ENCODE results near the gene ABLIM2. TPM values are rescaled to one million over a fixed set of nuclear protein-coding genes. Genes with fewer than 3 reads are reported as not detected.
A peak's percentile ranks its signal among the peaks of the same experiment; 100 is the strongest.

Gene ABLIM2
- total and polyA plus RNA-seq, 2 donors (not counting 1 experiment from before 2014, with no cell fraction given), result 3.3 to 79.0 TPM

- 90% methylated on average over 20 of the region's 20 CpGs for WGBS (ENCODE audit: insufficient coverage)
- no peaks in the 10 kb centered on the region for H3K36me3 ChIP-seq (replicated peaks in 1 of 2; ENCODE audit: control extremely low read depth in 1 of 2, control insufficient read depth in 1 of 2, extremely low read depth in 1 of 2, insufficient read depth in 2 of 2, low read length in 1 of 2)
- ChIA-PET POLR2A (no interaction called here), CTCF (no interaction called here)
- no peak overlapping the region for H3K4me3 Mint-ChIP-seq
- ATAC-seq (ENCODE audit: low read depth), result no peak
- peaks cover 3% of the 10 kb centered on the region for H3K27me3 Mint-ChIP-seq
- no peak overlapping the region for H3K4me2 ChIP-seq (replicated peaks; ENCODE audit: low read depth, low read length, poor library complexity, severe bottlenecking)
- no peak overlapping the region for H2AFZ ChIP-seq (ENCODE audit: insufficient read depth, low read depth, low read length, poor library complexity, severe bottlenecking)
- H3K9ac ChIP-seq (ENCODE audit: low read length), result no peak overlapping the region
- H3K27ac ChIP-seq (ENCODE audit: low read length in 2 of 2), result no peak overlapping the region
- intact Hi-C loops (cut with micrococcal nuclease), result no loop called here
- H4K20me1 ChIP-seq (ENCODE audit: control insufficient read depth, insufficient read depth, low read length, poor library complexity, severe bottlenecking), result no peaks in the 10 kb centered on the region
- DNase-seq, result no peak
- no peak overlapping the region for H3K27ac Mint-ChIP-seq
- H3K4me1 ChIP-seq (ENCODE audit: control insufficient read depth in 2 of 2, insufficient read depth in 2 of 2, low read length in 2 of 2), result no peaks in the 10 kb centered on the region
- no peaks in the 10 kb centered on the region for H3K9me3 Mint-ChIP-seq (ENCODE audit: insufficient read depth)
- no peak overlapping the region for H3K4me3 ChIP-seq (ENCODE audit: control extremely low read depth in 1 of 5, extremely low read depth in 1 of 5, insufficient read depth in 1 of 5, low read depth in 2 of 5, low read length in 4 of 5)
- no peaks in the 10 kb centered on the region for H3K9me3 ChIP-seq (ENCODE audit: control extremely low read depth in 1 of 3, control insufficient read depth in 2 of 3, insufficient read depth in 1 of 3, low read length in 2 of 3)
- H3K27me3 ChIP-seq (replicated peaks in 1 of 4; ENCODE audit: control extremely low read depth in 1 of 4, control insufficient read depth in 3 of 4, insufficient read depth in 4 of 4, low read length in 3 of 4), result no peaks in the 10 kb centered on the region
- TF ChIP-seq, protein P1, sequence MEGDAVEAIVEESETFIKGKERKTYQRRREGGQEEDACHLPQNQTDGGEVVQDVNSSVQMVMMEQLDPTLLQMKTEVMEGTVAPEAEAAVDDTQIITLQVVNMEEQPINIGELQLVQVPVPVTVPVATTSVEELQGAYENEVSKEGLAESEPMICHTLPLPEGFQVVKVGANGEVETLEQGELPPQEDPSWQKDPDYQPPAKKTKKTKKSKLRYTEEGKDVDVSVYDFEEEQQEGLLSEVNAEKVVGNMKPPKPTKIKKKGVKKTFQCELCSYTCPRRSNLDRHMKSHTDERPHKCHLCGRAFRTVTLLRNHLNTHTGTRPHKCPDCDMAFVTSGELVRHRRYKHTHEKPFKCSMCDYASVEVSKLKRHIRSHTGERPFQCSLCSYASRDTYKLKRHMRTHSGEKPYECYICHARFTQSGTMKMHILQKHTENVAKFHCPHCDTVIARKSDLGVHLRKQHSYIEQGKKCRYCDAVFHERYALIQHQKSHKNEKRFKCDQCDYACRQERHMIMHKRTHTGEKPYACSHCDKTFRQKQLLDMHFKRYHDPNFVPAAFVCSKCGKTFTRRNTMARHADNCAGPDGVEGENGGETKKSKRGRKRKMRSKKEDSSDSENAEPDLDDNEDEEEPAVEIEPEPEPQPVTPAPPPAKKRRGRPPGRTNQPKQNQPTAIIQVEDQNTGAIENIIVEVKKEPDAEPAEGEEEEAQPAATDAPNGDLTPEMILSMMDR (IDR thresholded peaks at IDR 0.05), result no peak
- TF ChIP-seq EZH2 (IDR thresholded peaks at IDR 0.05; ENCODE audit: borderline replicate concordance, insufficient read depth, low read depth, low read length, poor library complexity, severe bottlenecking), result no peak
- peaks cover 8% of the 10 kb centered on the region for H3K4me1 Mint-ChIP-seq
- no peaks in the 10 kb centered on the region for H3K79me2 ChIP-seq (ENCODE audit: control insufficient read depth, insufficient read depth, low read length)
Observed at GRCh38 chr4:8125526-8126056, 33.0 kb downstream of the ABLIM2 start.

- H3K27ac ChIP-seq (ENCODE audit: low read length in 2 of 2), result no peak overlapping the region
Observed at GRCh38 chr4:8123870-8124269, 34.7 kb downstream of the ABLIM2 start.

More at GRCh38 chr4:8123870-8124269, 34.7 kb downstream of the ABLIM2 start:
- H3K79me2 ChIP-seq (ENCODE audit: control insufficient read depth, insufficient read depth, low read length), result no peaks in the 10 kb centered on the region
- H4K20me1 ChIP-seq (ENCODE audit: control insufficient read depth, insufficient read depth, low read length, poor library complexity, severe bottlenecking), result no peaks in the 10 kb centered on the region
- Mint-ChIP-seq H3K27ac (no peak overlapping the region), H3K9me3 (ENCODE audit: insufficient read depth) (no peaks in the 10 kb centered on the region), H3K27me3 (no peaks in the 10 kb centered on the region), H3K4me1 (peaks cover 8% of the 10 kb centered on the region), H3K4me3 (no peak overlapping the region)
- no peaks in the 10 kb centered on the region for H3K36me3 ChIP-seq (replicated peaks in 1 of 2; ENCODE audit: control extremely low read depth in 1 of 2, control insufficient read depth in 1 of 2, extremely low read depth in 1 of 2, insufficient read depth in 2 of 2, low read length in 1 of 2)
- no peaks in the 10 kb centered on the region for H3K27me3 ChIP-seq (replicated peaks in 1 of 4; ENCODE audit: control extremely low read depth in 1 of 4, control insufficient read depth in 3 of 4, insufficient read depth in 4 of 4, low read length in 3 of 4)
- H3K9me3 ChIP-seq (ENCODE audit: control extremely low read depth in 1 of 3, control insufficient read depth in 2 of 3, insufficient read depth in 1 of 3, low read length in 2 of 3), result no peaks in the 10 kb centered on the region
- H3K4me1 ChIP-seq (ENCODE audit: control insufficient read depth in 2 of 2, insufficient read depth in 2 of 2, low read length in 2 of 2), result no peaks in the 10 kb centered on the region
- CTCF ChIA-PET, result no interaction called here
- DNase-seq (no peak), ATAC-seq (ENCODE audit: low read depth) (peak; percentile 47)
- intact Hi-C loops (cut with micrococcal nuclease), result no loop called here
- WGBS (ENCODE audit: insufficient coverage), result 37% methylated on average over 5 of the region's 5 CpGs
- H3K4me3 ChIP-seq (ENCODE audit: control extremely low read depth in 1 of 5, extremely low read depth in 1 of 5, insufficient read depth in 1 of 5, low read depth in 2 of 5, low read length in 4 of 5), result no peak overlapping the region
- no peak overlapping the region for H2AFZ ChIP-seq (ENCODE audit: insufficient read depth, low read depth, low read length, poor library complexity, severe bottlenecking)
- TF ChIP-seq, protein P1 (IDR thresholded peaks at IDR 0.05), result no peak
- no peak for TF ChIP-seq EZH2 (IDR thresholded peaks at IDR 0.05; ENCODE audit: borderline replicate concordance, insufficient read depth, low read depth, low read length, poor library complexity, severe bottlenecking)
- POLR2A ChIA-PET, result no interaction called here
- no peak overlapping the region for H3K4me2 ChIP-seq (replicated peaks; ENCODE audit: low read depth, low read length, poor library complexity, severe bottlenecking)
- no peak overlapping the region for H3K9ac ChIP-seq (ENCODE audit: low read length)
